ENCODE measurements around the gene PIK3R1.

Gene PIK3R1

GRCh38 chr5:68347536-68347935, 132.0 kb downstream of the PIK3R1 start:
- peaks cover 0 to 4% (median 0%) of the 10 kb centered on the region in 5 donors for H3K4me1 ChIP-seq (ENCODE audit: control insufficient read depth in 5 of 5, insufficient read depth in 5 of 5, low read length in 5 of 5)
- no peaks in the 10 kb centered on the region for H3K9me3 ChIP-seq (ENCODE audit: control insufficient read depth in 5 of 5, low read length in 5 of 5)
- no peak overlapping the region for H3K9ac ChIP-seq (ENCODE audit: low read length in 5 of 5)
- H3K4me3 ChIP-seq (ENCODE audit: low read depth in 1 of 5, low read length in 5 of 5): no peak overlapping the region
- H3K36me3 ChIP-seq (ENCODE audit: control insufficient read depth in 5 of 5, insufficient read depth in 5 of 5, low read length in 5 of 5): no peaks in the 10 kb centered on the region
- no peaks in the 10 kb centered on the region for H3K27me3 ChIP-seq (ENCODE audit: control insufficient read depth in 5 of 5, insufficient read depth in 4 of 5, low read length in 5 of 5)
- H3K27ac ChIP-seq (ENCODE audit: low read depth, low read length): no peak overlapping the region

- Histone ChIP-seq H3K27ac (ENCODE audit: low read depth, low read length) (no peak overlapping the region), H3K9me3 (ENCODE audit: control insufficient read depth in 5 of 5, low read length in 5 of 5) (no peaks in the 10 kb centered on the region), H3K36me3 (ENCODE audit: control insufficient read depth in 5 of 5, insufficient read depth in 5 of 5, low read length in 5 of 5) (no peaks in the 10 kb centered on the region), H3K9ac (ENCODE audit: low read length in 5 of 5) (no peak overlapping the region), H3K4me1 (ENCODE audit: control insufficient read depth in 5 of 5, insufficient read depth in 5 of 5, low read length in 5 of 5) (peaks cover 0 to 8% (median 0%) of the 10 kb centered on the region in 5 donors), H3K27me3 (ENCODE audit: control insufficient read depth in 5 of 5, insufficient read depth in 4 of 5, low read length in 5 of 5) (no peaks in the 10 kb centered on the region), H3K4me3 (ENCODE audit: low read depth in 1 of 5, low read length in 5 of 5) (no peak overlapping the region)
These were observed 133.1 kb downstream of the PIK3R1 start for GRCh38 chr5:68348447-68349222.

- no peak overlapping the region for H3K9ac ChIP-seq (ENCODE audit: low read length in 5 of 5)
- no peak overlapping the region for H3K4me3 ChIP-seq (ENCODE audit: low read depth in 1 of 5, low read length in 5 of 5)
- H3K27me3 ChIP-seq (ENCODE audit: control insufficient read depth in 5 of 5, insufficient read depth in 4 of 5, low read length in 5 of 5): no peaks in the 10 kb centered on the region
- H3K4me1 ChIP-seq (ENCODE audit: control insufficient read depth in 5 of 5, insufficient read depth in 5 of 5, low read length in 5 of 5): peaks cover 0 to 8% (median 0%) of the 10 kb centered on the region in 5 donors
- no peaks in the 10 kb centered on the region for H3K9me3 ChIP-seq (ENCODE audit: control insufficient read depth in 5 of 5, low read length in 5 of 5)
- H3K36me3 ChIP-seq (ENCODE audit: control insufficient read depth in 5 of 5, insufficient read depth in 5 of 5, low read length in 5 of 5): no peaks in the 10 kb centered on the region
- no peak overlapping the region for H3K27ac ChIP-seq (ENCODE audit: low read depth, low read length)
These were observed 134.6 kb downstream of the PIK3R1 start for GRCh38 chr5:68350176-68350575.
